ACC112 (cell line): ENCODE data around the gene ASAH2.
"Not testable (repeated sequence)": the region's sequence is repeated elsewhere in the genome, so short reads cannot be mapped to it uniquely, and the experiment has no call there.

Source experiments
- H2AFZ ChIP-seq: fragments of 200-600 bp; sonication (generic); one replicate; pipeline ENCODE4 v1.6.0; 2017; ENCODE audit warnings: antibody characterized with exemption, low read length; ENCODE audit not compliant: unreplicated experiment
- H3K27ac ChIP-seq: fragments of 200-600 bp; sonication (generic); 2 replicates; pipeline ENCODE4 v1.5.1; 2014; ENCODE audit warnings: low read depth, mild to moderate bottlenecking, antibody characterized with exemption, low read length, moderate library complexity
- H3K27me3 ChIP-seq: fragments of 200-600 bp; sonication (generic); 2 replicates; pipeline ENCODE4 v1.6.1; 2014; ENCODE audit warnings: mild to moderate bottlenecking, antibody characterized with exemption, low read length, moderate library complexity, mixed read lengths; ENCODE audit not compliant: insufficient read depth
- H3K36me3 ChIP-seq: fragments of 200-600 bp; sonication (generic); 2 replicates; pipeline ENCODE4 v1.6.1; 2016; ENCODE audit warnings: mild to moderate bottlenecking, antibody characterized with exemption, low read length, moderate library complexity, mixed read lengths; ENCODE audit not compliant: insufficient read depth
- H3K4me1 ChIP-seq: fragments of 200-600 bp; sonication (generic); one replicate; pipeline ENCODE4 v1.6.1; 2016; ENCODE audit warnings: low read length, mixed read lengths; ENCODE audit not compliant: insufficient read depth, unreplicated experiment, control insufficient read depth
- H3K4me3 ChIP-seq: fragments of 200-600 bp; sonication (generic); 2 replicates; pipeline ENCODE4 v1.5.1; 2014; ENCODE audit warnings: mild to moderate bottlenecking, low read depth, low read length
- H3K79me2 ChIP-seq: fragments of 200-600 bp; sonication (generic); one replicate; pipeline ENCODE4 v1.6.0; 2016; ENCODE audit warnings: low read length; ENCODE audit not compliant: control insufficient read depth, unreplicated experiment, insufficient read depth

The ASAH2 gene

DNA sequence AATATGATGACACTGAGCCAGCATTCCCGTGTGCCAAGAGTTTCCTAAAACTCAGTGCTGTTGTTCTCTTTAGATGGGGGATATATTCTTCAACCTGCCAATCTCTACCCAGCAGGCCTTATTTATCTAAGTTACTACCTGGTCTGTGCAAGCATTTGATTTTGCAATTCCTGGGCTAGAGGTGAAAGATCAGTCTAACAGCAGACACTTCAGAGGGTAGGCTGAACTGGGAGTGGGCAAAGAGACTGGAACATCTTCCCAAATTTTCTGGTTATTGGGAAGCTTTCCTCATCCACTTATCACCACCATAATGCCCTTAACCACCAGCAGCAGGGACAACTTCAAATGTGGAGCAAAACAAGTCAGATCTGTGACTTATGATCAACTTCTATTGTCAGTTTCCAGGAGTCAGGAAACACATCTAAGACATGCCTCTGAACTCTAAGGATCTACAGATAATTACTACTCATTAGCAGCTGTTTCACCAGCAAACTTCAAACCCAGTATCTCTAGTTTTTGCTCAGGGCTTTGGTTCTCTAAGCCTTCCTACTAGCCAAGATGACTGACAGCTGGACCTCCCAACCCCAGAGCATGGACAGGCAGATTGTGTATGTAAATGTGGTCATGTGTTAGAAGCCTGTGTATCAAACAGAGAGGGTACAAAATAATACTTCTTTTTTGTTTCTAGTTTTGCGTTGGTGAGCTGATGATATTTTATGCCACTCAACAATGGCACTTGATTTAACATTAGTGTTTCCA lies 1.0 kb downstream of the ASAH2 start:
- no peaks in the 10 kb centered on the region for H3K79me2 ChIP-seq
- no peaks in the 10 kb centered on the region for H3K36me3 ChIP-seq
- no peak overlapping the region for H3K4me3 ChIP-seq
- H2AFZ ChIP-seq, result no peak overlapping the region
- H3K27ac ChIP-seq, result no peak overlapping the region
- no peaks in the 10 kb centered on the region for H3K4me1 ChIP-seq
- peaks cover 67% of the 10 kb centered on the region for H3K27me3 ChIP-seq

DNA sequence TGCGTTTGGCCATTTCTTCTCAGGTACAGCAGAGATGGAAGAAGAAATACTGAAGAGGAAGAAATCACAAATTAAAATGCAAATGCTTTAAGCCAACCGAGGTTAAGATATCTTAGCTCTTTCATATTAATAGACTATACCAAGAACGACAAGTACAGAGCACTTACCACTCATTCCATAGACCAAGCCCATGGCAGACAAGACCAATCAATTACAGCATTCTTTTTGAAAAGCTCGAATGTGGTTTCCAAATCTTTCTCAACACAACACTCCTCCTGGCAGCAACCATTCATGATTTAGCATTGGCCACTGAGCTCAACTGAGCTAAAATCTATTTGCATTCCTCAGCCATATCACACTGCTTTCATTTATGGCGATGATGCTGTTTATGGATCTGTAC lies 2.7 kb downstream of the ASAH2 start:
- no peak overlapping the region for H2AFZ ChIP-seq
- H3K27ac ChIP-seq, result no peak overlapping the region
- H3K4me1 ChIP-seq, result no peaks in the 10 kb centered on the region

DNA sequence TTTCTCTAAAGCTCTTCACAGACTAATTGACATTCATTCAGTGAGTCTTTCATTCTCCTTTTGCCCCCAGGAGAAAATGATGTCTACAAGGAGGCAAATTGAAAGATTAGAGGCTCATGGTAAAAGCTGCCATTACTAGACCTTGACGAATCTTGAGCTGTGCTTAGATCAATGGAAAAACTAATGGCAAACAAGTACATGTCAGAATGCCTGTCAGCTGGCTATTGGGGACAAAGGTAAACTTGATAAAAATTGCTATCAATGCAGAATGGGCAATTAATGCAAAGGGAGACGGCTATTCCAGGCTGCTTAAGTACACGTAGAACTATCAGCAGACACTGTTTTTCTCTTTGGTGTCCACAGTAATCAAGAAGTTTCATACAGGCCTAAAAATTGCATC lies 3.3 kb downstream of the ASAH2 start:
- Histone ChIP-seq H3K27me3 (peaks cover 59% of the 10 kb centered on the region), H3K36me3 (no peaks in the 10 kb centered on the region), H2AFZ (no peak overlapping the region), H3K4me3 (no peak overlapping the region), H3K79me2 (no peaks in the 10 kb centered on the region), H3K27ac (no peak overlapping the region), H3K4me1 (no peaks in the 10 kb centered on the region)

More for the DNA sequence above, 2.7 kb downstream of the ASAH2 start:
- H3K36me3 ChIP-seq, result no peaks in the 10 kb centered on the region
- no peak overlapping the region for H3K4me3 ChIP-seq
- peaks cover 63% of the 10 kb centered on the region for H3K27me3 ChIP-seq
- H3K79me2 ChIP-seq, result no peaks in the 10 kb centered on the region

DNA sequence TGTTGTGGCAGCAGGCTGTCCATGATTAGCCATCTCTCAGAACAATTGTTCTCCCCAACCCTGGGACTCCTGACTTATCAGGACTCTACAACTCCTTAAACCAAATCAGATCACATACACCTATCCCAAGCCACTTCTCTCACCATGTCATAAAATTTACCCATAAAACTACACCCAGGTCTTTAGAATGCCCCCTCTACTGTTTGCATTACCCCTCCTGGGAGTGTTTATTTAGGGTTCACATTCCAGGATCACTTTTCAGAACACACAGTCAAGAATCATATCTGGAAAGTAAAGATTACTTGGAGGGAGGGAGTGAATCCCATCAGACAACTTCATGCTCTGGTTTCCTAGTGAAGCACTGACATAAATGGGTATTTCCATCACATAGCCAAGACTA lies 7.1 kb downstream of the ASAH2 start:
- peaks cover 38% of the 10 kb centered on the region for H3K27me3 ChIP-seq
- no peaks in the 10 kb centered on the region for H3K79me2 ChIP-seq
- no peak overlapping the region for H3K4me3 ChIP-seq
- H3K36me3 ChIP-seq, result no peaks in the 10 kb centered on the region
- no peaks in the 10 kb centered on the region for H3K4me1 ChIP-seq
- H3K27ac ChIP-seq, result no peak overlapping the region
- no peak overlapping the region for H2AFZ ChIP-seq

DNA sequence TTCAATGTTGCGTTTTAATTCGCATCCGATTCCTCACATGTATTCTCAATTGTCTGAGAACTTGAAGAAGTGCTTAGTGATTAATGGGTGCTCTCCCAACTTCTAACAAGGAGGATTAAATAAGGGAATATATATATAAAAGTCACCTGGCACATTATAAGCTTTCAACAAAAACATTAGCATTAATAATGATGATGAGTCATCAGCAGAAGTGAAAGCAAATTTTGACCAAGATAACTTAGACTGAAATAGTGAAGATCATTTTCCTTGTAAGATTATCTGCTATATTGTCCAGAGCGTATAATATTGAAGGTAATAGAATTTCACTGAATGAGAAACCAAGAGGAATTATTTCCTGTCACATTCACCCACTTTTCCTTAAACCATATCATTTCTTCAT lies 8.5 kb downstream of the ASAH2 start:
- Histone ChIP-seq H2AFZ (no peak overlapping the region), H3K4me1 (no peaks in the 10 kb centered on the region), H3K27ac (no peak overlapping the region), H3K79me2 (no peaks in the 10 kb centered on the region), H3K27me3 (peaks cover 38% of the 10 kb centered on the region), H3K4me3 (no peak overlapping the region), H3K36me3 (no peaks in the 10 kb centered on the region)

DNA sequence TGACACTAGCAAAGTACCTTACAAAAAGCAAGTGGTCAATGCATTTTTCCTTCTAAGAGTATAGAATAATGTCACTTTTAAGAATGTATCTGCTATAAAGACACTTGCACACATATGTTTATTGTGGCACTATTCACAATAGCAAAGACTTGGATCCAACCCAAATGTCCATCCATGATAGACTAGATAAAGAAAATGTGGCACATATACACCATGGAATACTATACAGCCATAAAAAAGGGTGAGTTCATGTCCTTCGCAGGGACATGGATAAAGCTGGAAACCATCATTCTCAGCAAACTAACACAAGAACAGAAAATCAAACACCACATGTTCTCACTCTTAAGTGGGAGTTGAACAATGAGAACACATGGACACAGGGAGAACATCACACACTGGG lies 9.8 kb downstream of the ASAH2 start:
- H3K4me3 ChIP-seq, H3K4me1 ChIP-seq, H3K36me3 ChIP-seq, H3K27ac ChIP-seq, H3K79me2 ChIP-seq, H2AFZ ChIP-seq: not testable (repeated sequence)
- H3K27me3 ChIP-seq, result peaks cover 40% of the 10 kb centered on the region

DNA sequence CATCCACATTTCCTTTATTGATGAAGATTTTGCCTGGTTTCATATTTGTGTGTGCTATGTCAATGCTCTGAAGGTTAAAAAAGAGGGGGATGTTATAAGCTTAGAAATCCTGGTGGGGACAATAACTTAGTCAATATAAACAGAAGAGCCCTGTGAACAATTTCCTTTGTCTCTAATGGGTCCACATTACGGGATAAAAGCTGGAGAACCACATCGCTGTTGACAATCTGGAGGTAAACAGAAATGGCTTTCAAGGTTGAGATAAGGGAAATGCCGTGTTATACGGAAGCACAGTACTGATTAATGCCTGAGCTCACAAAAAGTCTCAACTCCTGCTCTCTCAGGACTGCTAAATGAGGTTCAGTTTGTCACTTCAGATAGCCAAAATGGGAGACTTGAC lies 16.8 kb downstream of the ASAH2 start:
- no peak overlapping the region for H2AFZ ChIP-seq
- no peaks in the 10 kb centered on the region for H3K79me2 ChIP-seq
- peaks cover 39% of the 10 kb centered on the region for H3K27me3 ChIP-seq
- H3K27ac ChIP-seq, result no peak overlapping the region
- H3K4me3 ChIP-seq, result no peak overlapping the region
- no peaks in the 10 kb centered on the region for H3K4me1 ChIP-seq
- no peaks in the 10 kb centered on the region for H3K36me3 ChIP-seq

DNA sequence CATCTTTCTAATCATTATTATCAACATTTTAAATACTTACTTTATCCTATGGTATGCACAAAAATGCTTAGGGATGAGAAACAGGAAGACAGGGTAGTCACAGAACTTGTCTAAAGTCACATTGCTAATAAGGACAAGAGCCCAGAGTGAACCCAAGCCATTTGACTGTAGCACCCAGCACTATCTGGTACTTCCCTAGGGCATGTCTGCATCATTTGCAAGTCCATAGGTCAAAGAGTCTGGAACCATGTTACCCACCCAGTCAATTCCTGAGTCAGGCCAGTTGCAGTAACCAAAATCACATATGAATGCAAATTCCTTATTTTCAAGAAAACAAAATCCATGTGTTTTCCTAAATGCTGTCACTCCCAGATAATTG lies 19.1 kb downstream of the ASAH2 start:
- peaks cover 20% of the 10 kb centered on the region for H3K27me3 ChIP-seq
- no peak overlapping the region for H3K4me3 ChIP-seq

DNA sequence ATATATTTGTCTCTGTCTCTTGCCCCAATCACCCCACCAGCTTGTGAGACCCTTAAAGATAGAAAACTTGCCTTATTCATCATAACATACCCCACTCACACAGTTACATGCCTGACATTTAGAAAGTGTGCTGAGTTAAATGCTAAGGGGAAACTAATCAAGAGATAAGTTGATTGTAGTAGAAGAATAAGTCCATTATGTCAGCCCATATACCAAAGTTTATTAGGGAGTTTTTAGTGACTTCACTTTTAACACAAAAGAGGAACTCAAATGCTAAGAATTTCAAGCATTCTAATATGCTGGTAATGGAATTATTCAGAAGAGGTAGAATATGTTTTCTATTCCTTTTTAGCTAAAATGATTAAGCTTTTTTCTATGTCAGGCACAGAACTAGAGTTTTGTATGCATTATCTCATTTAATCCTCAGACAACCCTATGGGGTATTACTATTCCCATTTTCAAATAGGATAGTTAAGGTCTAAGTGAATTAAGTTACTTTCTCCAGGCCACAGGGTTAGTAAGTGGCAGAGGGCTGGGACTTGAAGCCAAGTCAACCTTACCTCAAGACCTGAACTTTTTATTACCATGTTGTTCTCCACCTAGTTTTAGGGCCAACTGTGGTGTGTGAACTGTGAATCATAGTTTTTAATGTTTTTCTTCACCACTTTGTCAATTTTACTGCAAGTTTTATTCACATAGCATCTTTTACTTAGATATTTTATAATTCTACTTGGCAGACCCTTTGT lies 19.6 kb downstream of the ASAH2 start:
- Histone ChIP-seq H3K79me2 (no peaks in the 10 kb centered on the region), H2AFZ (no peak overlapping the region), H3K36me3 (no peaks in the 10 kb centered on the region), H3K27ac (no peak overlapping the region), H3K4me3 (no peak overlapping the region), H3K27me3 (peaks cover 17% of the 10 kb centered on the region), H3K4me1 (no peaks in the 10 kb centered on the region)

More for the DNA sequence above, 19.1 kb downstream of the ASAH2 start:
- H2AFZ ChIP-seq, result no peak overlapping the region
- no peaks in the 10 kb centered on the region for H3K36me3 ChIP-seq
- no peaks in the 10 kb centered on the region for H3K4me1 ChIP-seq
- no peak overlapping the region for H3K27ac ChIP-seq
- H3K79me2 ChIP-seq, result no peaks in the 10 kb centered on the region

DNA sequence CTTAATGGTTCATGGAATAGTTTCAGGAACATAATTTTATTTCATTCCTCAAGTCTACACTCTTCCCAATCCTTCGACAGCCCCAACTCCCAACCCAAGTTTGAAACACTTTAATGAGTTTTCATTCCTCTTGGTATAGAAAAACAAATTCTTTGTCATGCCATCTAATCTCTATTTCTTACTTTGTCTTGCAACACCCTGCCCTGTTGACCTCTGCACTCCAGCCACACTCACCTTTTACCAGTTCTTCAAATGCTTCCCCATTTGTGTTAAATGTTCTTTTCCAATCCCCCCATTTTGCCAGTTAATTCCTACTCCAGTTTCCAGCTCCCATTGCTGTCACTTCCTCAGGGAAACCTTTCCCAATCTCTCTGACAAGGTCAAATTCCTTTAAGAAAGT lies 21.9 kb downstream of the ASAH2 start:
- Histone ChIP-seq H3K79me2 (no peaks in the 10 kb centered on the region), H3K27me3 (0 out of 2 replicates have a peak, but pooled peaks cover 4% of the 10 kb centered on the region), H3K4me1 (peaks cover 4% of the 10 kb centered on the region), H3K36me3 (no peaks in the 10 kb centered on the region), H2AFZ (no peak overlapping the region), H3K27ac (no peak overlapping the region), H3K4me3 (no peak overlapping the region)

DNA sequence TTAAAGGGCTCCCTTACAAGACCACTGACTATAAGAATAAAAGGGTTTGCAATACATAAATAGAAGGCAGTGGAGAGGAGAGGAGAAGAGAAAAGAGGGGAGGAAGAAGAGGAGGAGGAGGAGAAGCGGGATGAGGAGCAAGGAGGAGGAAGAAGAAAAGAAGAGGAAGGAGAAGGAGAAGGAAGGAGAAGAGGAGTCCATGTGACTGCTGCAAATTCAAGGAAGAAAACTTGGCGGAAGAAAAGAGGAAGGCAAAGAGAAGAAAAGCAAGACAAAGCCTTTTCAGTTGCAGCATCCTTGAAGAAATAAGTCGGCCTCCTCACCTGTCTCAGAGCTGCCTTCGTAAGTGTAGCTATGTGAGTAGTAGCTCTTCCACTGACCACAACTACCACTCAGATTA lies 22.6 kb downstream of the ASAH2 start:
- Histone ChIP-seq H3K27ac (no peak overlapping the region), H2AFZ (no peak overlapping the region), H3K36me3 (no peaks in the 10 kb centered on the region), H3K4me1 (peaks cover 4% of the 10 kb centered on the region), H3K79me2 (no peaks in the 10 kb centered on the region), H3K27me3 (no peaks in the 10 kb centered on the region), H3K4me3 (no peak overlapping the region)
